HepG2 (cell line): ENCODE measurements around the gene ZMYND8. TPM values are rescaled to one million over a fixed set of nuclear protein-coding genes. Genes with fewer than 3 reads are reported as not detected.

Source experiments
- EHMT2 ChIP-seq: fragments of 200-600 bp; sonication (generic); IDR thresholded peaks from 2 replicates; pipeline ENCODE4 v1.7.0; 2017; ENCODE audit warnings: antibody characterized with exemption, low read depth, low read length, borderline replicate concordance
- POLR2G ChIP-seq: fragments of 200-400 bp; formaldehyde crosslinking; IDR thresholded peaks from 2 replicates; pipeline ENCODE4 v1.6.1; 2018; ENCODE audit warnings: mild to moderate bottlenecking, low read depth, low read length, moderate library complexity
- RAD51 ChIP-seq: fragments of 450-650 bp; IDR thresholded peaks from 2 replicates; pipeline ENCODE4 v1.6.1; 2016; ENCODE audit warnings: borderline replicate concordance
- polyA plus RNA-seq, 8 experiments: library from polyadenylated mRNA; depleted of rRNA in 3 of 8; stranded (reverse) in 7 of 8; unstranded in 1 of 8; fragments of >200 nt; fragmentation: Illumina TruSeq in 4 of 8; extraction: Trizol in 4 of 8; gene quantifications; 2 replicates each; pipeline versions ENCODE4 v1.2.1 to v1.2.3, GENCODE V29; 2011 to 2016; ENCODE audit warnings: low read depth in 4 of 8, missing spikeins in 1 of 8, mixed read lengths in 1 of 8; ENCODE audit not compliant: insufficient read depth in 1 of 8
- total RNA-seq, 5 experiments: library from RNA; depleted of rRNA; stranded (reverse); fragments of >200 nt; fragmentation: Illumina TruSeq; extraction: Trizol; gene quantifications; 2 replicates each; pipeline ENCODE4 v1.2.3, GENCODE V29; 2016; ENCODE audit warnings: low read depth in 1 of 5
- TF ChIP-seq, protein P1 (sequence below): sonication (generic); formaldehyde crosslinking; IDR thresholded peaks from 2 replicates; pipeline ENCODE4 v1.5.1; 2020; ENCODE audit warnings: mild to moderate bottlenecking, missing genetic modification reagents
- TF ChIP-seq, protein P2 (sequence below): sonication (generic); formaldehyde crosslinking; IDR thresholded peaks from 2 replicates; pipeline ENCODE4 v1.5.0; 2020; ENCODE audit warnings: mild to moderate bottlenecking, missing genetic modification reagents, borderline replicate concordance
- TF ChIP-seq, protein P3 (sequence below): sonication (generic); formaldehyde crosslinking; IDR thresholded peaks from 2 replicates; pipeline ENCODE4 v1.5.1; 2020; ENCODE audit warnings: mild to moderate bottlenecking, missing genetic modification reagents, borderline replicate concordance
- TF ChIP-seq, protein P4 (sequence below): sonication (generic); formaldehyde crosslinking; IDR thresholded peaks from 2 replicates; pipeline ENCODE4 v1.4.0; 2020; ENCODE audit warnings: missing genetic modification reagents
- TF ChIP-seq, protein P5 (sequence below): fragments of 450-650 bp; IDR thresholded peaks from 2 replicates; pipeline ENCODE4 v1.6.1; 2017
- TF ChIP-seq, protein P6 (sequence below): sonication (generic); formaldehyde crosslinking; IDR thresholded peaks from 2 replicates; pipeline ENCODE4 v1.8.1; 2023; ENCODE audit warnings: mild to moderate bottlenecking, missing genetic modification reagents
- TF ChIP-seq, protein P7 (sequence below): IDR thresholded peaks from 2 replicates; pipeline ENCODE4 v1.6.1; 2016; ENCODE audit warnings: missing genetic modification reagents, missing compliant biosample characterization

ZMYND8 gene
- total and polyA plus RNA-seq, 2 of the 13 experiments (the other 11 are each of a cell fraction or from before 2014, with no cell fraction given), result 53.9 to 84.7 TPM

DNA sequence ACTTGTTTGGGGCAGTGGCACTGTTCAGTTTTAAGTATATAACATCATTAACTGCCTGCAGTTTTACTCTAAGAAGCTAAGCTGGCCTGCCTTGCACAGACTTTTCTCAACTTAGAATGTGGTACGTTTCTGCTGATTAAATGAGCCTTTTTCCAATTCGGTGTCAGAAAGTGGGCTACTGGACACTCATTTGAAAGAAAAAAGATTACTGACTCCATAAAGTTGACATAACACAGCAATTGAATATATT is 2.1 kb downstream of the ZMYND8 start (continued):
- TF ChIP-seq, protein P1, sequence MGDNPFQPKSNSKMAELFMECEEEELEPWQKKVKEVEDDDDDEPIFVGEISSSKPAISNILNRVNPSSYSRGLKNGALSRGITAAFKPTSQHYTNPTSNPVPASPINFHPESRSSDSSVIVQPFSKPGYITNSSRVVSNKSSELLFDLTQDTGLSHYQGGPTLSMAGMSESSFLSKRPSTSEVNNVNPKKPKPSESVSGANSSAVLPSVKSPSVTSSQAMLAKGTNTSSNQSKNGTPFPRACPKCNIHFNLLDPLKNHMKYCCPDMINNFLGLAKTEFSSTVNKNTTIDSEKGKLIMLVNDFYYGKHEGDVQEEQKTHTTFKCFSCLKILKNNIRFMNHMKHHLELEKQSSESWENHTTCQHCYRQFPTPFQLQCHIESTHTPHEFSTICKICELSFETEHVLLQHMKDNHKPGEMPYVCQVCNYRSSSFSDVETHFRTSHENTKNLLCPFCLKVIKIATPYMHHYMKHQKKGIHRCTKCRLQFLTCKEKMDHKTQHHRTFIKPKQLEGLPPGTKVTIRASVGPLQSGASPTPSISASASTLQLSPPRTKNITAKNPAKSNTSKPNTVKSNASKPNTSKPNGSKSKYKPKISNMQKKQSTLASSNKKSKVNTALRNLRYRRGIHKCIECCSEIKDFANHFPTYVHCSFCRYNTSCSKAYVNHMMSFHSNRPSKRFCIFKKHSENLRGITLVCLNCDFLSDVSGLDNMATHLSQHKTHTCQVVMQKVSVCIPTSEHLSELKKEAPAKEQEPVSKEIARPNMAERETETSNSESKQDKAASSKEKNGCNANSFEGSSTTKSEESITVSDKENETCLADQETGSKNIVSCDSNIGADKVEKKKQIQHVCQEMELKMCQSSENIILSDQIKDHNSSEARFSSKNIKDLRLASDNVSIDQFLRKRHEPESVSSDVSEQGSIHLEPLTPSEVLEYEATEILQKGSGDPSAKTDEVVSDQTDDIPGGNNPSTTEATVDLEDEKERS, result no peak; the same call in 1 of the 2 replicates
- TF ChIP-seq, protein P2, sequence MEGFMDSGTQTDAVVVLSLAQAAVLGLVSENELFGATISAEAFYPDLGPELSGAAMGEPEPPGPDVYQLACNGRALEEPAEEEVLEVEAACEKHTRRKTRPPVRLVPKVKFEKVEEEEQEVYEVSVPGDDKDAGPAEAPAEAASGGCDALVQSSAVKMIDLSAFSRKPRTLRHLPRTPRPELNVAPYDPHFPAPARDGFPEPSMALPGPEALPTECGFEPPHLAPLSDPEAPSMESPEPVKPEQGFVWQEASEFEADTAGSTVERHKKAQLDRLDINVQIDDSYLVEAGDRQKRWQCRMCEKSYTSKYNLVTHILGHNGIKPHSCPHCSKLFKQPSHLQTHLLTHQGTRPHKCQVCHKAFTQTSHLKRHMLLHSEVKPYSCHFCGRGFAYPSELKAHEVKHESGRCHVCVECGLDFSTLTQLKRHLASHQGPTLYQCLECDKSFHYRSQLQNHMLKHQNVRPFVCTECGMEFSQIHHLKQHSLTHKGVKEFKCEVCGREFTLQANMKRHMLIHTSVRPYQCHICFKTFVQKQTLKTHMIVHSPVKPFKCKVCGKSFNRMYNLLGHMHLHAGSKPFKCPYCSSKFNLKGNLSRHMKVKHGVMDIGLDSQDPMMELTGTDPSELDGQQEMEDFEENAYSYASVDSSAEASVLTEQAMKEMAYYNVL (CRISPR knock-in tag), result no peak
- TF ChIP-seq, protein P3, sequence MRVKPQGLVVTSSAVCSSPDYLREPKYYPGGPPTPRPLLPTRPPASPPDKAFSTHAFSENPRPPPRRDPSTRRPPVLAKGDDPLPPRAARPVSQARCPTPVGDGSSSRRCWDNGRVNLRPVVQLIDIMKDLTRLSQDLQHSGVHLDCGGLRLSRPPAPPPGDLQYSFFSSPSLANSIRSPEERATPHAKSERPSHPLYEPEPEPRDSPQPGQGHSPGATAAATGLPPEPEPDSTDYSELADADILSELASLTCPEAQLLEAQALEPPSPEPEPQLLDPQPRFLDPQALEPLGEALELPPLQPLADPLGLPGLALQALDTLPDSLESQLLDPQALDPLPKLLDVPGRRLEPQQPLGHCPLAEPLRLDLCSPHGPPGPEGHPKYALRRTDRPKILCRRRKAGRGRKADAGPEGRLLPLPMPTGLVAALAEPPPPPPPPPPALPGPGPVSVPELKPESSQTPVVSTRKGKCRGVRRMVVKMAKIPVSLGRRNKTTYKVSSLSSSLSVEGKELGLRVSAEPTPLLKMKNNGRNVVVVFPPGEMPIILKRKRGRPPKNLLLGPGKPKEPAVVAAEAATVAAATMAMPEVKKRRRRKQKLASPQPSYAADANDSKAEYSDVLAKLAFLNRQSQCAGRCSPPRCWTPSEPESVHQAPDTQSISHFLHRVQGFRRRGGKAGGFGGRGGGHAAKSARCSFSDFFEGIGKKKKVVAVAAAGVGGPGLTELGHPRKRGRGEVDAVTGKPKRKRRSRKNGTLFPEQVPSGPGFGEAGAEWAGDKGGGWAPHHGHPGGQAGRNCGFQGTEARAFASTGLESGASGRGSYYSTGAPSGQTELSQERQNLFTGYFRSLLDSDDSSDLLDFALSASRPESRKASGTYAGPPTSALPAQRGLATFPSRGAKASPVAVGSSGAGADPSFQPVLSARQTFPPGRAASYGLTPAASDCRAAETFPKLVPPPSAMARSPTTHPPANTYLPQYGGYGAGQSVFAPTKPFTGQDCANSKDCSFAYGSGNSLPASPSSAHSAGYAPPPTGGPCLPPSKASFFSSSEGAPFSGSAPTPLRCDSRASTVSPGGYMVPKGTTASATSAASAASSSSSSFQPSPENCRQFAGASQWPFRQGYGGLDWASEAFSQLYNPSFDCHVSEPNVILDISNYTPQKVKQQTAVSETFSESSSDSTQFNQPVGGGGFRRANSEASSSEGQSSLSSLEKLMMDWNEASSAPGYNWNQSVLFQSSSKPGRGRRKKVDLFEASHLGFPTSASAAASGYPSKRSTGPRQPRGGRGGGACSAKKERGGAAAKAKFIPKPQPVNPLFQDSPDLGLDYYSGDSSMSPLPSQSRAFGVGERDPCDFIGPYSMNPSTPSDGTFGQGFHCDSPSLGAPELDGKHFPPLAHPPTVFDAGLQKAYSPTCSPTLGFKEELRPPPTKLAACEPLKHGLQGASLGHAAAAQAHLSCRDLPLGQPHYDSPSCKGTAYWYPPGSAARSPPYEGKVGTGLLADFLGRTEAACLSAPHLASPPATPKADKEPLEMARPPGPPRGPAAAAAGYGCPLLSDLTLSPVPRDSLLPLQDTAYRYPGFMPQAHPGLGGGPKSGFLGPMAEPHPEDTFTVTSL (CRISPR knock-in tag), result no peak
- TF ChIP-seq, protein P4, sequence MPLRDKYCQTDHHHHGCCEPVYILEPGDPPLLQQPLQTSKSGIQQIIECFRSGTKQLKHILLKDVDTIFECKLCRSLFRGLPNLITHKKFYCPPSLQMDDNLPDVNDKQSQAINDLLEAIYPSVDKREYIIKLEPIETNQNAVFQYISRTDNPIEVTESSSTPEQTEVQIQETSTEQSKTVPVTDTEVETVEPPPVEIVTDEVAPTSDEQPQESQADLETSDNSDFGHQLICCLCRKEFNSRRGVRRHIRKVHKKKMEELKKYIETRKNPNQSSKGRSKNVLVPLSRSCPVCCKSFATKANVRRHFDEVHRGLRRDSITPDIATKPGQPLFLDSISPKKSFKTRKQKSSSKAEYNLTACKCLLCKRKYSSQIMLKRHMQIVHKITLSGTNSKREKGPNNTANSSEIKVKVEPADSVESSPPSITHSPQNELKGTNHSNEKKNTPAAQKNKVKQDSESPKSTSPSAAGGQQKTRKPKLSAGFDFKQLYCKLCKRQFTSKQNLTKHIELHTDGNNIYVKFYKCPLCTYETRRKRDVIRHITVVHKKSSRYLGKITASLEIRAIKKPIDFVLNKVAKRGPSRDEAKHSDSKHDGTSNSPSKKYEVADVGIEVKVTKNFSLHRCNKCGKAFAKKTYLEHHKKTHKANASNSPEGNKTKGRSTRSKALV, result peak; percentile 54; the same call in 1 of the 2 replicates
- TF ChIP-seq EHMT2 (no peak), POLR2G (no peak), RAD51 (no peak)
- TF ChIP-seq, protein P5, sequence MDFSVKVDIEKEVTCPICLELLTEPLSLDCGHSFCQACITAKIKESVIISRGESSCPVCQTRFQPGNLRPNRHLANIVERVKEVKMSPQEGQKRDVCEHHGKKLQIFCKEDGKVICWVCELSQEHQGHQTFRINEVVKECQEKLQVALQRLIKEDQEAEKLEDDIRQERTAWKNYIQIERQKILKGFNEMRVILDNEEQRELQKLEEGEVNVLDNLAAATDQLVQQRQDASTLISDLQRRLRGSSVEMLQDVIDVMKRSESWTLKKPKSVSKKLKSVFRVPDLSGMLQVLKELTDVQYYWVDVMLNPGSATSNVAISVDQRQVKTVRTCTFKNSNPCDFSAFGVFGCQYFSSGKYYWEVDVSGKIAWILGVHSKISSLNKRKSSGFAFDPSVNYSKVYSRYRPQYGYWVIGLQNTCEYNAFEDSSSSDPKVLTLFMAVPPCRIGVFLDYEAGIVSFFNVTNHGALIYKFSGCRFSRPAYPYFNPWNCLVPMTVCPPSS, result no peak
- TF ChIP-seq, protein P6, sequence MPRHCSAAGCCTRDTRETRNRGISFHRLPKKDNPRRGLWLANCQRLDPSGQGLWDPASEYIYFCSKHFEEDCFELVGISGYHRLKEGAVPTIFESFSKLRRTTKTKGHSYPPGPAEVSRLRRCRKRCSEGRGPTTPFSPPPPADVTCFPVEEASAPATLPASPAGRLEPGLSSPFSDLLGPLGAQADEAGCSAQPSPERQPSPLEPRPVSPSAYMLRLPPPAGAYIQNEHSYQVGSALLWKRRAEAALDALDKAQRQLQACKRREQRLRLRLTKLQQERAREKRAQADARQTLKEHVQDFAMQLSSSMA (CRISPR knock-in tag), result 0 out of 2 replicates have a peak, but pooled peaks have one; percentile 63
- TF ChIP-seq, protein P7, sequence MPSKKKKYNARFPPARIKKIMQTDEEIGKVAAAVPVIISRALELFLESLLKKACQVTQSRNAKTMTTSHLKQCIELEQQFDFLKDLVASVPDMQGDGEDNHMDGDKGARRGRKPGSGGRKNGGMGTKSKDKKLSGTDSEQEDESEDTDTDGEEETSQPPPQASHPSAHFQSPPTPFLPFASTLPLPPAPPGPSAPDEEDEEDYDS (CRISPR knock-in tag), result no peak
